GM18870 (cell line): ENCODE results near the gene RDH14.
A peak's percentile ranks its signal among the peaks of the same experiment; 100 is the strongest.

Source experiments
- ATAC-seq: cut with Tn5 transposase; IDR thresholded peaks from one replicate; pipeline ENCODE4 v1.9.1; 2021; ENCODE audit warnings: moderate library complexity; ENCODE audit not compliant: unreplicated experiment

The RDH14 gene

GRCh38 chr2:18560031-18560796 is at the start of gene RDH14:
Gene RDH14, minus strand, starts transcription at chr2:18560653. Its CDS starts 81 bp downstream, at chr2:18560572.
- ATAC-seq: peak; percentile 95

DNA sequence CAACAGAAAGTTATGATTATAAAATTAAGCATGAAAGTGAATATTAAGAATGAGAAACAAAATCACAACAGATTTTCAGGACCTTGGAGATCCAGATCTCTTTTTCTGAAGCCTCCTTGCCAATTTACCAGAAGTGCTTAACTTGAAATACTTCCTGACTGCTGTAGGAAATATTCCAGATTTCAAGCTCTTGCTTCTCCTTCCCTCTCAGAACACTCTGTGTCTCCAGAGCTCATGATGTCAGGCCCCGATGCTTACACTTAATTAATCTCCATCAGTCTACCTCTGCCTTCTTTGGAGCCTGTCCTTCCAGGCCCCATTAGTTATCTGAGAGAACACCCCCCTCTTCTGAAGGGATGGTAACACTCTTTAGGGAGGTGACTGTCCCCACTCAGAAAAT is 49.6 kb upstream of the RDH14 start:
- no peak for ATAC-seq

DNA sequence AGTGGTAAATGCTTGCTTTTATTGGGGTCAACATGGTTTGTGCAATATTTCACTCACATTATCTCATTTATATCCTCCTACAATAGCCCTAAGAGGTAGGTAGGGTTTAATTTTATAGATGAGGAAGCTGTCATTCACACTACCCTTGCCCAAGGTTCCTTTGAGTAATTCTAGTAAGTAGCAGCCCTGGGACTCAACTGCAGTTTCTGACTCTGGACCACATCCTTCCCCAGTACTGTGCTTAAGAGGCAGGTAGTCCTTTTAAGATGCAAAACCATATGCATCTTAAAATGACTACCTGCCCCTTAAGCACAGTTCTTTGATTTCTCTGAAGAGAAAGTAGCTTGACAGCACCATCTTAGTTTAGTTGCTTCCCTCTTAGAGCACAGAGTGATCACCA is 44.7 kb upstream of the RDH14 start:
- ATAC-seq: no peak

- ATAC-seq: no peak
Observed at GRCh38 chr2:18604531-18604885, 44.1 kb upstream of the RDH14 start.

DNA sequence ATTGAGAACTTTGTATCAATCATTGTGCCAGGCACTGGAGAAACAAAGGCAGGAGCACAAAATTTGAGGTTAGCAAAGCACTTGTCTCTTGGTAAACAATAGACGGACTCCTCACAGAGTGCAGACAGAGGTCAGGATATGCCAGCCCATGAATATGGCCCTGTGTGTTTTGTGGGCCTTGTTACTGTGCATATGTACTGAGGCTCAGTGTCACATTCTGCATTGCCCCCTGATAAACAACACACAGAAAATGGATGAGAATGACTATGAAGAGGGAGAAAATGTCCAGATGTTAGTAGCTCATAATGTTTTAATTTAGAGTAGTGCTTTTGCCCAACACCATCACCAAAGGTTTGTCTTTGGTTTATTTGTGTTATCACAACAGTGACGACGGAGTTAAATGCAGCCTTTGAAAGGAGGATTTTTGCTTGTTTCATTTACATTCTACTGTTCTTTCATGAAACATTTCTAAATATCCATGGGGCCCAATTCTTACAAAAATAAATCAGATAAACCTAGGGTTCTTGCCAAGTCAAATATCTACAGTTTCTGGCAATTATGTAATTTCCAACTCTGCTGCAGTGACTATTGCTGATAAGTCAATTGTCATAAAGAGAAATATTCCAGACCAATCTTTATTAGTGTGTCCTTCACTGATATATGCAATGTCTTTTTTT is 43.5 kb upstream of the RDH14 start:
- no peak for ATAC-seq

- ATAC-seq: no peak
Observed at GRCh38 chr2:18602298-18602697, 41.8 kb upstream of the RDH14 start.

- ATAC-seq: no peak
Observed at GRCh38 chr2:18600255-18600613, 39.8 kb upstream of the RDH14 start.

GRCh38 chr2:18599509-18600254 is 39.2 kb upstream of the RDH14 start:
- no peak for ATAC-seq

GRCh38 chr2:18598848-18599484 is 38.5 kb upstream of the RDH14 start:
- ATAC-seq: no peak

DNA sequence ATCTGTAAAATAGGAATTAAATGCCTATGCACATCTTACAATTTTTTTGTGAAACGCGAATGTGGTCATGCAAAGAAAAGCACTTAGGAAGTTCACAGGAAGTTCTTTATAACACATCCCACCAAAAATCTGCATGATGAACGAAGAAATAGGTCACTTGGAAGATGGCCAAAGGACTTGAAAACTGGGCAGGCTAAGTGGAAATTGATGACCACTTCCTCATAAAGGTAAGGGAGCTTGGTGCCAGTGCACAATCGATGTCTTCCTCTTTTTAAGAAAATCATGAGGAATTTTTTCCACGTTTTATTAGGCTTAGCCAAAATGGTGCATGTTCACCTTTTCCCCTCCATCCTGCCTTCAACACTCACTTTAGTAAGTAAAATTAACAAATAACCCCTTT is 37.2 kb upstream of the RDH14 start:
- no peak for ATAC-seq

- ATAC-seq: no peak
Observed at GRCh38 chr2:18596993-18597392, 36.5 kb upstream of the RDH14 start.

GRCh38 chr2:18593496-18593895 is 33.0 kb upstream of the RDH14 start:
- ATAC-seq: no peak

- no peak for ATAC-seq
Observed at GRCh38 chr2:18592372-18592771, 31.9 kb upstream of the RDH14 start.

DNA sequence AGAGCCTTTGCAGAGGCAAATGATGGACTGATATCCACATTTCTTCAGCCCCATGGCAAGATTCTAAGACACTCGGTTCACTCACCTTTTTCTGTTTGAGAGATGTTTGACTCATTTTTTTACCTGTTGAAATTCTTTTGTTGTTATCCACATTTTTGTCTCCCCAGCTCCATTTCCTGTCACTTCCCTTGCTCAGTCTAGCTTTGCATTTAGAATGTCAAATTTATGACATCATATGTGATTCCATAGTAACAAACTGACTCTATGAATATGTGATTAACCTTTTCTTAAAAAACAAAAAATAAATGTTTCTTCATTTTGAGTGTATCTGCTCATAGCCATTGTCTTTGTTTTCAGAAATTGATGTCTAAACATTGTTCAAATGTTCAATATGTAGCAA is 28.9 kb upstream of the RDH14 start, which contains the start of gene NT5C1B:
Gene NT5C1B (minus strand): TSS at position 216 of the 400 bp plus-strand sequence. CDS start 101 bp downstream, at position 115.
- no peak for ATAC-seq

- ATAC-seq: no peak
Observed at GRCh38 chr2:18588802-18589201, 28.3 kb upstream of the RDH14 start.

DNA sequence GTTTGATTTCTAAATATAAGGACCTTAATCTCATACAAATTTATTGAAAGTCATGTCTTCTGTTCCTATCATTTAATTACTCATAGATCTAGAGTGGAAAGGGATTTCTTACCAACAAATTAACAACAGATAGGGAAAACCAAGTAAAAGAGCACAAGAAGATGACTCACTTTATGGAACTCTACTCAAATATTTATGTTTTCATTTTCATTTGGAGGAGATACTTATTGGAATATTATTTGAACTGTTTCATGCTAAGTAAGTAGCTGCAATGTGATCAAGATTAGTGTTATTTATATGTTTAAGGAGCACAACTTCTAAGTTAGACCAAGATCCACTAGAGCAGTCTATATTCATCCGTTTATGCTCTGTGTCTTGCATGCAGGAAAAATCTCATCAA is 27.6 kb upstream of the RDH14 start:
- no peak for ATAC-seq

GRCh38 chr2:18585526-18585925 is 25.1 kb upstream of the RDH14 start:
- ATAC-seq: no peak

- no peak for ATAC-seq
Observed at GRCh38 chr2:18584608-18584954, 24.1 kb upstream of the RDH14 start.

GRCh38 chr2:18583905-18584607 is 23.6 kb upstream of the RDH14 start:
- ATAC-seq: no peak

DNA sequence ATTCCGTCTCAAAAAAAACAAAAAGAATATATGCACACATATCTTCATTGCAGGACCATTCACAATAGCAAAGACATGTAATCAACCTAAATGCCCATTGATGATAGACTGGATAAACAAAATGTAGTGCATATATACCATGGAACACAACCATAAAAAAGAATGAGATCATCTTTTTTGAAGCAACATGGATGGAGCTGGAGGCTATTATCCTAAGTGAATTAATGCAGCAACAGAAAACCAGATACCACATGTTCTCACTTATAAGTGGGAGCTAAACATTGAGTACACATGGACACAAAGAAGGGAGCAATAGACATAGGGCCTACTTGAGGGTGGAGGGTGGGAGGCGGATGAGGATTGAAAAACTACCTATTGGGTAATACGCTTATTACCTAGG is 20.2 kb upstream of the RDH14 start:
- ATAC-seq: no peak

DNA sequence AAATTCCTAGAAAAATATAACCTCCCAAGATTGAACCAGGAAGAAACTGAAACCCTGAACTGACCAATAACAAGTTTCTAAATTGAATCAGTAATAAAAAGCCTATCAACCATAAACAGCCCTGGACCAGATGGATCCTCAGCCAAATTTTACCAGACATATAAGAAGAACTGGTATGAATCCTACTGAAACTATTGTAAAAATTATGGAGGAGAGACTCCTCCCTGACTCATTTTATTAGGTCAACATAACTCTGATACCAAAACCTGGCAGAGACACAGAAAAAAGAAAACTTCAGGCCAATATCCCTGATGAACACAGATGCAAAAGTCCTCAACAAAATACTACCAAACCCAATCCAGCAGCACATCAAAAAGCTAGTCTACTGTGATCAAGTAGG is 17.6 kb upstream of the RDH14 start:
- ATAC-seq: no peak
